ENCODE measurements around the gene SNAPC2.

Gene SNAPC2

GRCh38 chr19:7930765-7931164 lies 10.6 kb downstream of the SNAPC2 start:
- ATAC-seq (no peak), DNase-seq (no peak)
- Mint-ChIP-seq H3K9me3 (no peaks in the 10 kb centered on the region), H3K4me1 (peaks cover 42% of the 10 kb centered on the region), H3K4me3 (no peak overlapping the region), H3K27ac (peak overlapping the region in 1 of 2 donors; percentile 48), H3K27me3 (no peaks in the 10 kb centered on the region)

GRCh38 chr19:7931221-7932061 lies 11.3 kb downstream of the SNAPC2 start:
- DNase-seq (no peak), ATAC-seq (no peak)
- Mint-ChIP-seq H3K27me3 (no peaks in the 10 kb centered on the region), H3K4me1 (peaks cover 38% of the 10 kb centered on the region), H3K4me3 (no peak overlapping the region), H3K27ac (no peak overlapping the region), H3K9me3 (no peaks in the 10 kb centered on the region)

DNA sequence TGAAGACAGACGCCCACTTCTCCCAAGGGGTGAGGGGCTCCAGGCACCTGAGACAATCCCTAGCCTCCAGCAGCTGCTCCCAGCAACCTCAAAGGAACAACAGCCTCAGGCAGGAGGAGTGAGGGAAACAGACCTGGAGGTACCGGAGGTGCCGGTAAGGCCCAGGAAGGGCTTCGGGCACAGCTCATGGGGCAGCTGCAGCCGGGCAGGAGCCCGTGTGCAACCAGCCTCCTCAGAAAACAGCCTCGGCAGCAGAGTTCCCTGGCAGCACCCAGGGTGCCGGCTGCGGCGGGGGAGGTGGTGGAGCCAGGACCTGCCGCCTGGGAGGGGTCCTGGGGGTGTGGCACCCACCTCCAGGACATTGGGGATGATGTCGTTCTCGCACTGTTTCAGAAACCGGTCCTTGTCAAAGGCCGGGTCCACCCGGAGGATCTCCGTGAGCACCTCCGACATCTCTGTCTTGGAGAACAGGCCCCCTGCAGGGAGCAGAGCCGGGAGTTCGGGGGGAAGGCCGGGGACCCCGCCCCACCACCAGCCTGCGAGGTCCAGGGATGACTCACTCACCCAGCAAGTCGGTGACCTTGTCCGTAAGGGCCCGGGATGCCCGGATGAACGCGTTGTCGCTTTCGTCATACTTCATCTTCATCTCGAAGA lies 12.3 kb downstream of the SNAPC2 start:
- no peak overlapping the region for H3K4me3 Mint-ChIP-seq
- no peak for ATAC-seq
- H3K9me3 Mint-ChIP-seq = no peaks in the 10 kb centered on the region
- no peak for DNase-seq
- H3K4me1 Mint-ChIP-seq = peaks cover 34% of the 10 kb centered on the region
- H3K27ac Mint-ChIP-seq = no peak overlapping the region
- no peaks in the 10 kb centered on the region for H3K27me3 Mint-ChIP-seq

GRCh38 chr19:7932930-7933300 lies 12.8 kb downstream of the SNAPC2 start:
- H3K4me3 Mint-ChIP-seq = no peak overlapping the region
- no peaks in the 10 kb centered on the region for H3K27me3 Mint-ChIP-seq
- peaks cover 31% of the 10 kb centered on the region for H3K4me1 Mint-ChIP-seq
- no peak for ATAC-seq
- no peaks in the 10 kb centered on the region for H3K9me3 Mint-ChIP-seq
- no peak overlapping the region for H3K27ac Mint-ChIP-seq
- no peak for DNase-seq

DNA sequence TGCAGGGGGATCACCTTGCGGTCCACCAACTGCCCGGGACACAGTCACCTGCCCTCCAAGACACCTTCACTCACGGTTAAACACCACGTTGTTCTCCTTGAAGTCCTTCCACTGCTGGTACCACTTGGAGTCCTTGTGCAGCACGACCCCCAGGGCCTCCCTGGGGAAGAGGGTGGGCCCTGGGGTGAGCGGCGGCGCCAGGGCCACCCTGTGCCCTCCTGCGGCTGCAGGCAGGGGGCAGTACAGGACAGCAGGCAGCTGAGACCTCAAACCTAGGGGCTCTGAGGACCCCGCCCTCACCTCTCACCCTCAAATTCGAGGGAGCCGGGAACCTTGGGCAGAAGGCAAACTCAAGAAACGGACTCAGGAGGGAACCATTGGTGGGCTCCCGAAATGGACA lies 13.3 kb downstream of the SNAPC2 start:
- Mint-ChIP-seq H3K4me3 (no peak overlapping the region), H3K9me3 (no peaks in the 10 kb centered on the region), H3K27me3 (no peaks in the 10 kb centered on the region), H3K4me1 (peaks cover 26% of the 10 kb centered on the region), H3K27ac (no peak overlapping the region)
- ATAC-seq (no peak), DNase-seq (no peak)

DNA sequence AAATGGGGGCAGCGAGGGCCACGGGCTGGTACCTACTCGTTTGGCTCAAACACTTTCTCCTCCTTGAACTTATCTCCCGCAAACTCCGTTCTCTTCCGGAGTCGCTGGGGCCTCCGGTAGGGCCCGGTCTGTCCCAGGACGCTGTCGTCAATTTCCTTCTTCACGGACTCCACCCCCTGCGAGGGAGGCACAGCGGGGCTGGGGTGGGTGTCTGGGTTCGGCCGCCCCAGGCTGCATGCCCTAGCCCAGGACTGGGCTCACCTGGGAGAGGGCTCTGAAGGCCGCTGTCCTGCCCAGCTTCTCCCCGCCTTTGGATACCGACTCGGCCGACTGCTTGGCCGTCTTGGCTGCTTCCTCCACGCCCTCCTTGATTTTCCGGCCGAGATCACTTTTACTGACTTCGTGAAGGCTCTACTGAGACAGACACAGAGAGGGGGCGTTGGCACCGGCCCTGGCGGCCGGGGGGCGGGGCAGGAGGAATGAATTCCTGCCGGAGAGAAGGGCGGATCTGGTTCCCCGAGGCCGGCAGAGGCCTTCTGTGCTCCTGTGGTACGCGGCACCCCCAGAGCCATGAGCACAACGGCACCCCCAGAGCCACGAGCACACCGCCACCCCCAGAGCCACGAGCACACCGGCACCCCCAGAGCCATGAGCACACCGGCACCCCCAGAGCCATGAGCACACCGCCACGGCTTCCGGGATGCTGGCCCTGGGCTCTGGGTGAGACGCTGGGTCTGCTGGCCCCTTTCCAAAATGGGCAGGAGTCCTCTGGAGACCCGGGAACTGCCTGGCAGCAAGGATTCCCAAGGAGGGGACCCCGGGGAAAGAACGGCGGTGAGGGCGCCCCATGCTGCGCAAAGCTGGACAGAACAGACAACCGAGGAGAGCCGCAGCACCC lies 13.9 kb downstream of the SNAPC2 start:
- ATAC-seq = no peak
- peaks cover 23% of the 10 kb centered on the region for H3K4me1 Mint-ChIP-seq
- H3K4me3 Mint-ChIP-seq = no peak overlapping the region
- H3K27ac Mint-ChIP-seq = peak overlapping the region in 1 of 2 donors; percentile 83
- no peak for DNase-seq
- H3K9me3 Mint-ChIP-seq = no peaks in the 10 kb centered on the region
- H3K27me3 Mint-ChIP-seq = no peaks in the 10 kb centered on the region

- ATAC-seq = no peak
- no peaks in the 10 kb centered on the region for H3K9me3 Mint-ChIP-seq
- H3K4me1 Mint-ChIP-seq = peaks cover 16% of the 10 kb centered on the region
- no peaks in the 10 kb centered on the region for H3K27me3 Mint-ChIP-seq
- no peak for DNase-seq
- H3K27ac Mint-ChIP-seq = peak overlapping the region in 1 of 2 donors; percentile 61
- no peak overlapping the region for H3K4me3 Mint-ChIP-seq
Observed at GRCh38 chr19:7934766-7935165, 14.6 kb downstream of the SNAPC2 start.

GRCh38 chr19:7940841-7941240 lies 20.7 kb downstream of the SNAPC2 start:
- peak overlapping the region in 1 of 2 donors; percentile 31 for H3K4me3 Mint-ChIP-seq
- H3K4me1 Mint-ChIP-seq = peaks cover 54% of the 10 kb centered on the region
- H3K27me3 Mint-ChIP-seq = no peaks in the 10 kb centered on the region
- no peak for ATAC-seq
- no peak overlapping the region for H3K27ac Mint-ChIP-seq
- DNase-seq = no peak
- no peaks in the 10 kb centered on the region for H3K9me3 Mint-ChIP-seq

DNA sequence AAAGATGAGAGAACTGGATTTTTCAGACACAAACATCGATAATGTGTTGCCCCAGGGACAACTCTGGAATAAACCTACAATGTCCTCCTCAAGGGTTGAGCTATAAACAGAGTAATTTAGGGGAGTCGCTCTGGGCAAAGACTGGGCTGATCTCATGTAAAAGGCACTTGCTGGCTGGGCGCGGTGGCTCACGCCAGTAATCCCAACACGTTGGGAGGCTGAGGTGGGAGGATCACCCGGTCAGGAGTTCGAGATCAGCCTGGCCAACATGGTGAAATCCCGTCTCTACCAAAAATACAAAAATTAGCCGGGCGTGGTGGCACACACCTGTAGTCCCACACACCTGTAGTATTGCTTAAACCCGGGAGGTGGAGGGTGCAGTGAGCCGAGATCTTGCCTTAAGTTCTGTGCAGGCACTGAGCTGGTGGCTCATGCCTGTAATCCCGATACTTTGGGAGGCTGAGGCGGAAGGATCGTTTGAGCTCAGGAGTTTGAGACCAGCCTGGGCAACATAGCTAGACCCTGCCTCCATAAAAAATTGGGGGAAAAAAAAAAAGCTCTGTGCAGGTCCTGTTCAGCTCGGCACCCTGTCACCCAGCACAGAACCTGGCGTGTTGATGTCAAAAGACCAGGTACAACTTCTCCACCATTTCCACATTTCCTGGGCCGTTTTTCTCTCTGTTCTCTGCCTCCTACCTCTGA lies 21.9 kb downstream of the SNAPC2 start:
- Mint-ChIP-seq H3K27ac (peak overlapping the region in 1 of 2 donors; percentile 99), H3K4me1 (peaks cover 54% of the 10 kb centered on the region), H3K4me3 (peak overlapping the region; percentile 93 to 96)

GRCh38 chr19:7942981-7943443 lies 22.9 kb downstream of the SNAPC2 start:
- H3K4me3 Mint-ChIP-seq = peak overlapping the region; percentile 93 to 96
- no peaks in the 10 kb centered on the region for H3K9me3 Mint-ChIP-seq
- no peaks in the 10 kb centered on the region for H3K27me3 Mint-ChIP-seq
- DNase-seq = no peak
- peak overlapping the region; percentile 98 to 99 for H3K27ac Mint-ChIP-seq
- peaks cover 54% of the 10 kb centered on the region for H3K4me1 Mint-ChIP-seq
- peak; percentile 15 for ATAC-seq

More for the DNA sequence above, 21.9 kb downstream of the SNAPC2 start:
- DNase-seq (no peak), ATAC-seq (no peak)
- no peaks in the 10 kb centered on the region for H3K27me3 Mint-ChIP-seq
- no peaks in the 10 kb centered on the region for H3K9me3 Mint-ChIP-seq

- ATAC-seq = peak; percentile 99
- H3K9me3 Mint-ChIP-seq = no peaks in the 10 kb centered on the region
- no peaks in the 10 kb centered on the region for H3K27me3 Mint-ChIP-seq
- H3K27ac Mint-ChIP-seq = peak within 1 kb of the TSS; percentile 98 to 99
- DNase-seq = peak; percentile 99
- H3K4me3 Mint-ChIP-seq = peak within 1 kb of the TSS; percentile 93 to 96
- peaks cover 54% of the 10 kb centered on the region for H3K4me1 Mint-ChIP-seq
Observed at GRCh38 chr19:7943444-7944176, 23.5 kb downstream of the SNAPC2 start, which contains the start of gene TIMM44. Gene TIMM44 (minus strand): TSS chr19:7943666. CDS start chr19:7943651, 15 bp downstream.

DNA sequence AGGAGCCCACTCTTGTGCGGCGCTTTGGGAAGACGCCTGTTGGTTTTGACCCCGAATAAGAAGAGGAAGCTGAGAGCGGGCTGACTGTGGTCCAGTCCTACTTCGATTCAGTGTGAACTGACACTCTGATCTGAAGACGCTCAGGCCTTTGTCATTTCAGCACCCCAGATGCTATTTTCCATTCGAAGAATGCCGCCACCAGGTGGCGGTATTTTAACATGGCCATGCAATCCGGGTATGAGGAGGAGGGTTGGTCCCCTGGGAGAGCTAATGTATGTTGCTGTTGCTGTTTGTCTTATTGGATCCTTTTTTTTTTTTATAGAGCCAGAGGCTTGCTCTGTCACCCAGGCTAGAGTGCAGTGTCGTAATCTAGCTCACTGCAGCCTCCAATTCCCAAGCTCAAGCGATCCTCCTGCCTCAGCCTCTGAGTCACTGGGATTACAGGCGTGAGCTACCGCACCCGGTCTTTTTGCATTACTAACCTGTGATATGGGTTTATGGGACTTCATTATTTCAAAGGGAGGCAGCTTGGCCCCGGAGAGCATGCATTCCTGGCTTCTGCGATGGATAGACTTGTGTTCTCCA lies 24.1 kb downstream of the SNAPC2 start:
- DNase-seq (peak; percentile 83 to 88), ATAC-seq (peak; percentile 70)
- no peaks in the 10 kb centered on the region for H3K9me3 Mint-ChIP-seq
- peak overlapping the region; percentile 93 to 96 for H3K4me3 Mint-ChIP-seq
- H3K27ac Mint-ChIP-seq = peak overlapping the region; percentile 98 to 99
- no peaks in the 10 kb centered on the region for H3K27me3 Mint-ChIP-seq
- H3K4me1 Mint-ChIP-seq = peaks cover 50% of the 10 kb centered on the region

GRCh38 chr19:7947939-7948338 lies 27.8 kb downstream of the SNAPC2 start:
- no peak for ATAC-seq
- no peak for DNase-seq
- H3K4me1 Mint-ChIP-seq = peaks cover 24% of the 10 kb centered on the region
- H3K4me3 Mint-ChIP-seq = no peak overlapping the region
- H3K27me3 Mint-ChIP-seq = no peaks in the 10 kb centered on the region
- H3K27ac Mint-ChIP-seq = no peak overlapping the region
- H3K9me3 Mint-ChIP-seq = no peaks in the 10 kb centered on the region

DNA sequence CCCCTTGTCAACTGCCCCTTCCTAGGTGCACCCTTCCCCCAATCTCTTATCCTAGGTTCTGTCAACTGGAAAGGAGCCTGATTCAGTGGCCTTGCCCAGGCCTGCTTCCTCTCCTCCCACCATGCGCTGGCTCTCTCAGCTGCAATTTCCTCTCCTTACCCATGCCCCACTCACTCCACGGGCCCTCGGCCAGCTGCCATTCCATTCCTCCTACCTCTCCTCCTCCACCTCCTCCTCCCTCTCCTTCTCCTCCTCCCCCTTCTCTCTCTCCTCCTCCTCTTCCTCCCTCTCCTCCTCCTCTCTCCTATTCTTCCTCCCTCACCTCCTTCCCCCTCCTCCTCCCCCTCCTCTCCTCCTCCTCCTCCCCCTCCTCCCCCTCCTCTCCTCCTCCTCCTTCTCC lies 32.9 kb downstream of the SNAPC2 start:
- Mint-ChIP-seq H3K27ac (no peak overlapping the region), H3K27me3 (no peaks in the 10 kb centered on the region), H3K4me3 (no peak overlapping the region), H3K9me3 (no peaks in the 10 kb centered on the region), H3K4me1 (peaks cover 15% of the 10 kb centered on the region)
- ATAC-seq = no peak
- DNase-seq = no peak

Measured in stimulated activated naive CD8-positive, alpha-beta T cell treated with anti-CD3 and anti-CD28 coated beads, Interleukin-15, amount 100 ng/mL, for 72 hours (primary cell).